ENCODE data around the gene OR52H1. TPM values are rescaled to one million over a fixed set of nuclear protein-coding genes. Genes with fewer than 3 reads are reported as not detected.
"Not testable (repeated sequence)": the region's sequence is repeated elsewhere in the genome, so short reads cannot be mapped to it uniquely, and the experiment has no call there.

OR52H1 gene
- polyA plus RNA-seq (2013): 0.16 TPM

DNA sequence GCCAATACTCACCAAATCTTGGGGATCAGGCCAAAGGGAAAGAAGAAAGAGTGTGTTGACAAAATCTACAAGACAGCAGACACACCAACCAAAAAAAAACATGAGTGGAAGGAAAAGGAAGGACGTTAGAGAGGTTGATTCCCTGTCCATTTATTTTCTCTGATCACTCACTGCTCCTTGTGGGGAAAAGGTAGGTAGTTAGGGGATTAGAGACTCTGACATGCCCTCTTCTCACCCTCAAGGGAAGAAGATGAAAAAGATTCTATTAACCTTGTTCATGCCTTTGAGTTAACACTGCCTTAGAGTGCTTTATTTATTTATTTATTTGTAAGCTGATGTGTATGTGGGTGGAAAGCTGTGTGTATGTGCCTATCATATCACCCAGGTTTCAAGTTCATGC, at the start of gene OR52H1:
Gene OR52H1 (minus strand): TSS at position 101 of the 400 bp plus-strand sequence. CDS start 3,035 bp downstream, outside the sequence.
- Histone ChIP-seq H3K27me3 (replicated peaks in 2 of 5; ENCODE audit: control insufficient read depth in 4 of 5, insufficient read depth in 5 of 5, low read length in 4 of 5) (no peaks in the 10 kb centered on the region), H3K36me3 (ENCODE audit: control insufficient read depth in 4 of 4, insufficient read depth in 4 of 4, low read length in 3 of 4) (no peaks in the 10 kb centered on the region), H3K4me3 (ENCODE audit: control insufficient read depth in 1 of 7, extremely low read depth in 1 of 7, insufficient read depth in 4 of 7, low read depth in 2 of 7, low read length in 6 of 7) (no peak within 1 kb of the TSS), H3K4me1 (ENCODE audit: control extremely low read depth in 1 of 4, control insufficient read depth in 4 of 4, insufficient read depth in 4 of 4, low read length in 3 of 4) (no peaks in the 10 kb centered on the region), H3K27ac (ENCODE audit: insufficient read depth in 1 of 2, low read depth in 1 of 2, low read length in 2 of 2, poor library complexity in 1 of 2, severe bottlenecking in 2 of 2) (no peak within 1 kb of the TSS), H3K9me3 (ENCODE audit: control extremely low read depth in 1 of 5, control insufficient read depth in 4 of 5, insufficient read depth in 2 of 5, low read depth in 1 of 5, low read length in 4 of 5) (peaks cover 0 to 1% (median 0%) of the 10 kb centered on the region in 5 experiments)
- no peak for DNase-seq
- POLR2A ChIA-PET: interaction anchor here (1.1 kb wide), 1 partner anchor 10 kb away, joined by 3 read pairs; no protein-coding TSS in a partner anchor
- WGBS (ENCODE audit: insufficient coverage): no CpG with 5 or more reads among the region's 1 CpG
- CTCF ChIA-PET: no interaction called here

DNA sequence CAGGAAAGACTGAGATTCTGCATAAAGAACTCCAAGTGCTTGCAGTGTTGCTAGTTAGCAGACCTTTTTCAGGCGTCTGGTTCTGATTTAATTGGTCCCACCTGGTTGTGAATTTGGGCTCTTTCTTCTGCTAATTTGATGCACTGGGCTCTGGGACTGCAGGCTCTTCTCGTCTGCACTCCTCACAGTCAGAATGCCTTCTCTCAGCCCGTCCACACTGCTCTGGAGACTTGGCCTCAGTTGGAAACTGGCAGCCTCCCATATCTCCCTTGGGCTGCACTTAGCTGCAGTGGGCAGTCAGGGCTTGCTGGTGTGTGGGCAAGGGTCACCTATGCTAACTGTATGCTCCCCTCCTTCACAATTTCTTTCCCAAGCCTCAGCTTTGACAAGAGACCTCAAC, 49.6 kb upstream of the OR52H1 start:
- DNase-seq: no peak
- Histone ChIP-seq H3K36me3 (ENCODE audit: control insufficient read depth in 4 of 4, insufficient read depth in 4 of 4, low read length in 3 of 4) (peaks cover 0 to 1% (median 0%) of the 10 kb centered on the region in 4 experiments), H3K27me3 (replicated peaks in 2 of 5; ENCODE audit: control insufficient read depth in 4 of 5, insufficient read depth in 5 of 5, low read length in 4 of 5) (no peaks in the 10 kb centered on the region), H3K9me3 (ENCODE audit: control extremely low read depth in 1 of 5, control insufficient read depth in 4 of 5, insufficient read depth in 2 of 5, low read depth in 1 of 5, low read length in 4 of 5) (no peaks in the 10 kb centered on the region), H3K4me3 (ENCODE audit: control insufficient read depth in 1 of 7, extremely low read depth in 1 of 7, insufficient read depth in 4 of 7, low read depth in 2 of 7, low read length in 6 of 7) (peak overlapping the region in 2 of 7 experiments; percentile 51 to 66), H3K27ac (ENCODE audit: insufficient read depth in 1 of 2, low read depth in 1 of 2, low read length in 2 of 2, poor library complexity in 1 of 2, severe bottlenecking in 2 of 2) (no peak overlapping the region), H3K4me1 (ENCODE audit: control extremely low read depth in 1 of 4, control insufficient read depth in 4 of 4, insufficient read depth in 4 of 4, low read length in 3 of 4) (peaks cover 10 to 29% (median 13%) of the 10 kb centered on the region in 4 experiments)
- 87% methylated on average over 3 of the region's 3 CpGs for WGBS (ENCODE audit: insufficient coverage)
- POLR2A ChIA-PET: no interaction called here
- CTCF ChIA-PET: interaction anchor here (1.4 to 1.9 kb wide), 2 partner anchors 11 to 293 kb away, joined by 4 to 5 read pairs; no protein-coding TSS in a partner anchor

- peak; percentile 36 to 62 (median 52) for DNase-seq
- ChIA-PET POLR2A (no interaction called here), CTCF (interaction anchor here (1.4 kb wide), 1 partner anchor 210 kb away, joined by 4 read pairs; no protein-coding TSS in a partner anchor)
- Histone ChIP-seq H3K4me3 (ENCODE audit: control insufficient read depth in 1 of 7, extremely low read depth in 1 of 7, insufficient read depth in 4 of 7, low read depth in 2 of 7, low read length in 6 of 7) (peak within 1 kb of the TSS; percentile 56 to 91 (median 77)), H3K4me1 (ENCODE audit: control extremely low read depth in 1 of 4, control insufficient read depth in 4 of 4, insufficient read depth in 4 of 4, low read length in 3 of 4) (peaks cover 10 to 29% (median 13%) of the 10 kb centered on the region in 4 experiments), H3K36me3 (ENCODE audit: control insufficient read depth in 4 of 4, insufficient read depth in 4 of 4, low read length in 3 of 4) (no peaks in the 10 kb centered on the region), H3K9me3 (ENCODE audit: control extremely low read depth in 1 of 5, control insufficient read depth in 4 of 5, insufficient read depth in 2 of 5, low read depth in 1 of 5, low read length in 4 of 5) (no peaks in the 10 kb centered on the region), H3K27ac (ENCODE audit: insufficient read depth in 1 of 2, low read depth in 1 of 2, low read length in 2 of 2, poor library complexity in 1 of 2, severe bottlenecking in 2 of 2) (peak within 1 kb of the TSS in 1 of 2 experiments; percentile 71), H3K27me3 (replicated peaks in 2 of 5; ENCODE audit: control insufficient read depth in 4 of 5, insufficient read depth in 5 of 5, low read length in 4 of 5) (no peaks in the 10 kb centered on the region)
- 3% methylated on average over 15 of the region's 20 CpGs for WGBS (ENCODE audit: insufficient coverage)
These were observed 48.4 kb upstream of the OR52H1 start, which contains the start of gene TRIM6 for GRCh38 chr11:5596607-5597201. TRIM6 (plus strand) TSS chr11:5596637; CDS start chr11:5596898, 261 bp downstream.

GRCh38 chr11:5593146-5593545, 44.8 kb upstream of the OR52H1 start:
- no peak overlapping the region for H3K4me3 ChIP-seq (ENCODE audit: control insufficient read depth in 1 of 7, extremely low read depth in 1 of 7, insufficient read depth in 4 of 7, low read depth in 2 of 7, low read length in 6 of 7)
- H3K9me3 ChIP-seq (ENCODE audit: control extremely low read depth in 1 of 5, control insufficient read depth in 4 of 5, insufficient read depth in 2 of 5, low read depth in 1 of 5, low read length in 4 of 5): no peaks in the 10 kb centered on the region
- no peak for DNase-seq
- no peaks in the 10 kb centered on the region for H3K36me3 ChIP-seq (ENCODE audit: control insufficient read depth in 4 of 4, insufficient read depth in 4 of 4, low read length in 3 of 4)
- H3K27me3 ChIP-seq (replicated peaks in 2 of 5; ENCODE audit: control insufficient read depth in 4 of 5, insufficient read depth in 5 of 5, low read length in 4 of 5): no peaks in the 10 kb centered on the region
- POLR2A ChIA-PET: no interaction called here
- H3K4me1 ChIP-seq (ENCODE audit: control extremely low read depth in 1 of 4, control insufficient read depth in 4 of 4, insufficient read depth in 4 of 4, low read length in 3 of 4): peaks cover 7 to 17% (median 11%) of the 10 kb centered on the region in 4 experiments
- no CpG with 5 or more reads among the region's 1 CpG for WGBS (ENCODE audit: insufficient coverage)
- H3K27ac ChIP-seq (ENCODE audit: insufficient read depth in 1 of 2, low read depth in 1 of 2, low read length in 2 of 2, poor library complexity in 1 of 2, severe bottlenecking in 2 of 2): no peak overlapping the region
- CTCF ChIA-PET: no interaction called here

DNA sequence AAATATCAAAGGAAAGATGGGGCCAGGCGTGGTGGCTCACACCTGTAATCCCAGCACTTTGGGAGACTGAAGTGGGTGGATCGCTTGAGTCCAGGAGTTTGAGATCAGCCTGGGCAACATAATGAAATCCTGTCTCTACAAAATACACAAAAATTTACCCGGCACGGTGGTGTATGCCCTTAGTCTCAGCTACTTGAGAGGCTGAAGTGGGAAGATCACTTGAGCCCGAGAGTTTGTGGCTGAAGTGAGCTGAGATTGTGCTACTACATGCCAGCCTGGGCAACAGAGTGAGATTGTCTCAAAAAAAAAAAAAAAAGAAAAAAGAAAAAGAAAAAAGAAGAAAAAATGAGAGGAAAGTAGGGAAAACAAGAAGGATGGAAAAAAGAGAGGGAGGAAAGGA, 44.3 kb upstream of the OR52H1 start:
- ChIA-PET POLR2A (no interaction called here), CTCF (no interaction called here)
- H3K27ac ChIP-seq (ENCODE audit: insufficient read depth in 1 of 2, low read depth in 1 of 2, low read length in 2 of 2, poor library complexity in 1 of 2, severe bottlenecking in 2 of 2): no peak overlapping the region
- peaks cover 5 to 12% (median 9%) of the 10 kb centered on the region in 4 experiments for H3K4me1 ChIP-seq (ENCODE audit: control extremely low read depth in 1 of 4, control insufficient read depth in 4 of 4, insufficient read depth in 4 of 4, low read length in 3 of 4)
- WGBS (ENCODE audit: insufficient coverage): 67% methylated on average over 3 of the region's 5 CpGs
- H3K4me3 ChIP-seq (ENCODE audit: control insufficient read depth in 1 of 7, extremely low read depth in 1 of 7, insufficient read depth in 4 of 7, low read depth in 2 of 7, low read length in 6 of 7): no peak overlapping the region
- no peaks in the 10 kb centered on the region for H3K27me3 ChIP-seq (replicated peaks in 2 of 5; ENCODE audit: control insufficient read depth in 4 of 5, insufficient read depth in 5 of 5, low read length in 4 of 5)
- no peaks in the 10 kb centered on the region for H3K9me3 ChIP-seq (ENCODE audit: control extremely low read depth in 1 of 5, control insufficient read depth in 4 of 5, insufficient read depth in 2 of 5, low read depth in 1 of 5, low read length in 4 of 5)
- no peaks in the 10 kb centered on the region for H3K36me3 ChIP-seq (ENCODE audit: control insufficient read depth in 4 of 4, insufficient read depth in 4 of 4, low read length in 3 of 4)
- DNase-seq: no peak

DNA sequence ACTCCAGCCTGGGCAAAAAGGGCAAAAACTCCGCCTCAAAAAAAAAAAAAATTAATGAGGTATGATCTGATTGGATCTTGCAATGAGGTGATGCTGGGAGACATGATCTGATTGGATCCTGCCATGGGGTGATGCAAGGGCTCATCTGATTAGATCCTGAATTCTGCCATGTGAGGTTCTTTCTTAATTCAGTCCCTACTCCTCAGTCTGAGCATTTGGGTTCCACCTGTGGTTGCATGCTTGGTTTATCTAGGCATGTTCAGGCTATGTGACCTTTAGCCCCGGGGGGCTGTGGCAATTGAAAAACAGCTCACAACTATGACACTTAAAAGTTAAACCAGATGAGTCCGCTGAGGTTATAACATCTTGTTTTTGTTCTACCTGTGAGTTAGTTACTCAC, 43.3 kb upstream of the OR52H1 start:
- H3K4me1 ChIP-seq (ENCODE audit: control extremely low read depth in 1 of 4, control insufficient read depth in 4 of 4, insufficient read depth in 4 of 4, low read length in 3 of 4): peaks cover under 1 to 2% (median 2%) of the 10 kb centered on the region in 4 experiments
- POLR2A ChIA-PET: no interaction called here
- no peak for DNase-seq

GRCh38 chr11:5589906-5590305, 41.6 kb upstream of the OR52H1 start:
- H3K27ac ChIP-seq (ENCODE audit: insufficient read depth in 1 of 2, low read depth in 1 of 2, low read length in 2 of 2, poor library complexity in 1 of 2, severe bottlenecking in 2 of 2); H3K9me3 ChIP-seq (ENCODE audit: control extremely low read depth in 1 of 5, control insufficient read depth in 4 of 5, insufficient read depth in 2 of 5, low read depth in 1 of 5, low read length in 4 of 5); H3K4me1 ChIP-seq (ENCODE audit: control extremely low read depth in 1 of 4, control insufficient read depth in 4 of 4, insufficient read depth in 4 of 4, low read length in 3 of 4); H3K4me3 ChIP-seq (ENCODE audit: control insufficient read depth in 1 of 7, extremely low read depth in 1 of 7, insufficient read depth in 4 of 7, low read depth in 2 of 7, low read length in 6 of 7); DNase-seq; CTCF ChIA-PET; H3K27me3 ChIP-seq (replicated peaks in 2 of 5; ENCODE audit: control insufficient read depth in 4 of 5, insufficient read depth in 5 of 5, low read length in 4 of 5); POLR2A ChIA-PET; H3K36me3 ChIP-seq (ENCODE audit: control insufficient read depth in 4 of 4, insufficient read depth in 4 of 4, low read length in 3 of 4): not testable (repeated sequence)
- WGBS (ENCODE audit: insufficient coverage): 95% methylated on average over 20 of the region's 31 CpGs

More for the DNA sequence above, 43.3 kb upstream of the OR52H1 start:
- H3K9me3 ChIP-seq (ENCODE audit: control extremely low read depth in 1 of 5, control insufficient read depth in 4 of 5, insufficient read depth in 2 of 5, low read depth in 1 of 5, low read length in 4 of 5): no peaks in the 10 kb centered on the region
- H3K36me3 ChIP-seq (ENCODE audit: control insufficient read depth in 4 of 4, insufficient read depth in 4 of 4, low read length in 3 of 4): no peaks in the 10 kb centered on the region
- CTCF ChIA-PET: interaction anchor here (0.6 kb wide), 1 partner anchor 403 kb away, joined by 3 read pairs; no protein-coding TSS in a partner anchor
- no peaks in the 10 kb centered on the region for H3K27me3 ChIP-seq (replicated peaks in 2 of 5; ENCODE audit: control insufficient read depth in 4 of 5, insufficient read depth in 5 of 5, low read length in 4 of 5)
- H3K4me3 ChIP-seq (ENCODE audit: control insufficient read depth in 1 of 7, extremely low read depth in 1 of 7, insufficient read depth in 4 of 7, low read depth in 2 of 7, low read length in 6 of 7): no peak overlapping the region
- WGBS (ENCODE audit: insufficient coverage): 79% methylated on average over 2 of the region's 3 CpGs
- H3K27ac ChIP-seq (ENCODE audit: insufficient read depth in 1 of 2, low read depth in 1 of 2, low read length in 2 of 2, poor library complexity in 1 of 2, severe bottlenecking in 2 of 2): no peak overlapping the region

All from common myeloid progenitor, CD34-positive (primary cell).